Natural killer cell (primary cell): ENCODE measurements around the gene PIM3. TPM values are rescaled to one million over a fixed set of nuclear protein-coding genes. Genes with fewer than 3 reads are reported as not detected.

ENCODE experiments used
- ATAC-seq, 3 donors: fragments of 150-1000 bp in 2 of 3; fragments of 200-7000 bp in 1 of 3; cut with Tn5 transposase; 1 replicate in 1 of 3; 2 replicates in 2 of 3; pipeline ENCODE4 v1.10.0; 2021; ENCODE audit warnings: mild to moderate bottlenecking in 2 of 3, moderate library complexity in 2 of 3
- DNase-seq, 2 donors: peaks; one replicate each; pipeline versions ENCODE4 v3.0.0 to v3.0.0-alpha.2; 2013 to 2021; ENCODE audit warnings: mixed read lengths in 1 of 2
- H3K27ac ChIP-seq: one replicate; pipeline ENCODE4 v1.5.1; 2013; ENCODE audit warnings: mild to moderate bottlenecking, low read length
- H3K27me3 ChIP-seq: one replicate; pipeline ENCODE4 v1.6.1; 2013; ENCODE audit warnings: low read length; ENCODE audit not compliant: control insufficient read depth, insufficient read depth
- H3K36me3 ChIP-seq: one replicate; pipeline ENCODE4 v1.6.1; 2013; ENCODE audit warnings: low read length; ENCODE audit not compliant: control insufficient read depth, insufficient read depth
- H3K4me1 ChIP-seq: one replicate; pipeline ENCODE4 v1.6.1; 2013; ENCODE audit warnings: low read length; ENCODE audit not compliant: control insufficient read depth, insufficient read depth
- H3K4me3 ChIP-seq: one replicate; pipeline ENCODE4 v1.5.1; 2013; ENCODE audit warnings: low read length
- H3K9me3 ChIP-seq: one replicate; pipeline ENCODE4 v1.6.1; 2013; ENCODE audit warnings: low read length; ENCODE audit not compliant: control insufficient read depth, insufficient read depth
- H3K27ac Mint-ChIP-seq, 2 donors: one replicate each; pipeline ENCODE4 v1.8.0; 2022; ENCODE audit warnings: mild to moderate bottlenecking in 2 of 2, mixed read lengths in 2 of 2, moderate library complexity in 1 of 2
- H3K27me3 Mint-ChIP-seq, 2 donors: one replicate each; pipeline ENCODE4 v1.8.0; 2022; ENCODE audit warnings: low read depth in 2 of 2, mixed read lengths in 2 of 2
- H3K36me3 Mint-ChIP-seq: one replicate; pipeline ENCODE4 v1.8.0; 2022; ENCODE audit warnings: mixed read lengths
- H3K4me1 Mint-ChIP-seq, 2 donors: one replicate each; pipeline ENCODE4 v1.8.0; 2022; ENCODE audit warnings: mixed read lengths in 2 of 2
- H3K4me3 Mint-ChIP-seq: one replicate; pipeline ENCODE4 v1.8.0; 2022; ENCODE audit warnings: mild to moderate bottlenecking, moderate library complexity, mixed read lengths
- H3K9me3 Mint-ChIP-seq, 2 donors: one replicate each; pipeline ENCODE4 v1.8.0; 2022; ENCODE audit warnings: mixed read lengths in 2 of 2
- CTCF ChIP-seq: fragments of 200-600 bp; IDR thresholded peaks from one replicate; pipeline ENCODE4 v1.8.0; 2022; ENCODE audit warnings: antibody characterized with exemption
- WGBS: methylation state at CpG from one replicate; pipeline ENCODE4 v1.1.7; 2013; ENCODE audit warnings: missing lambda C conversion rate; ENCODE audit not compliant: insufficient coverage; 5-methylcytosine and 5-hydroxymethylcytosine counted together
- intact Hi-C: fragments of 100-400 bp; cut with micrococcal nuclease; formaldehyde crosslinking; loops from one replicate; pipeline ENCODE4 v1.14.2; 2022
- total RNA-seq, 4 donors: library from RNA; stranded (reverse); fragments of 120-200 nt in 1 of 4; gene quantifications; one replicate each; pipeline versions ENCODE4 v1.2.3 to v1.2.4, GENCODE V29; 2013 to 2022

Gene PIM3
- total RNA-seq, 3 donors from 2014 or later (not counting 1 experiment from before 2014, with no cell fraction given), result 107 to 130 (median 129) TPM

DNA sequence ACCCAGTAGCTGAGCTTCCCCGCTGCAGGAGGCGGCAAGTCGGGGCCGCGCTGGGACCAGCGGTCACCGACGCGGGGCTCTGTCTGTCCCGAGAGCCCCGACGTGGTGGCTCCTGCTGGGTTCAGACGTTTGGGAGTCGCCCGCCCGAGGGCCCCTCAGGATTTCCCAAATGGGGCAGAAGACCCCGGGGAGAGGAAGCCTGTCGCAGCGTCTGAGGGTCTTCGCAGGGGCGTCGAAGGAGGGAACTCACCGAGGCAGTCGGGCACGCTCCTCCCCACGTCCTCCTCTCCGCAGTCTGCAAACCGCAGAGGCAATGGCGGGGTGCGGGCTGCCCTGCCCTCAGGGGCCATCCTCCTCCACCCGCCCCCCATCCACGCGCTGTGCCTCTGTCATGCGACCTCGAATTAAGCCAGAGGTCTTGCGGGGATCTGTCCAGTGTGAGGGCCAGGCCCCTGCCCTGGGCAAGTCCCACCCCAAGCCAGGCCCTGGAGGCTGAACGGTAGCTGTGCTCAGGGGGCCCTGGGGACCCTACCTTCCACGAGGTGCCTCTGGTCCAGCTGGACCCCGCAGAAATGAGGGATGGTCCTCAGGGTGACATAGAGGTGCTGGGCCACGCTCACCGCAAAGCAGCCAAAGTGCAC is 39.5 kb downstream of the PIM3 start:
- H3K4me3 Mint-ChIP-seq, result no peak overlapping the region
- ATAC-seq, result no peak
- H3K27me3 Mint-ChIP-seq, result peaks cover 0 to 8% of the 10 kb centered on the region in 2 donors
- peaks cover 10% of the 10 kb centered on the region for H3K27me3 ChIP-seq
- H3K27ac ChIP-seq, result no peak overlapping the region
- H3K36me3 Mint-ChIP-seq, result no peaks in the 10 kb centered on the region
- no peak for DNase-seq
- no peak overlapping the region for H3K27ac Mint-ChIP-seq
- peaks cover 0 to 5% of the 10 kb centered on the region in 2 donors for H3K4me1 Mint-ChIP-seq
- H3K9me3 Mint-ChIP-seq, result no peaks in the 10 kb centered on the region
- peaks cover 11% of the 10 kb centered on the region for H3K4me1 ChIP-seq
- 42% methylated on average over 41 of the region's 41 CpGs for WGBS
- H3K4me3 ChIP-seq, result no peak overlapping the region
- H3K9me3 ChIP-seq, result no peaks in the 10 kb centered on the region
- TF ChIP-seq CTCF, result no peak
- no peaks in the 10 kb centered on the region for H3K36me3 ChIP-seq
- intact Hi-C loops, result no loop called here

- ATAC-seq (no peak), DNase-seq (no peak)
- no peaks in the 10 kb centered on the region for H3K36me3 ChIP-seq
- peaks cover 11% of the 10 kb centered on the region for H3K4me1 ChIP-seq
- no peak for TF ChIP-seq CTCF
- H3K27ac Mint-ChIP-seq, result no peak overlapping the region
- H3K9me3 ChIP-seq, result no peaks in the 10 kb centered on the region
- no peak overlapping the region for H3K27ac ChIP-seq
- peaks cover 10% of the 10 kb centered on the region for H3K27me3 ChIP-seq
- H3K4me3 Mint-ChIP-seq, result no peak overlapping the region
- H3K9me3 Mint-ChIP-seq, result no peaks in the 10 kb centered on the region
- H3K36me3 Mint-ChIP-seq, result no peaks in the 10 kb centered on the region
- H3K27me3 Mint-ChIP-seq, result peaks cover 0 to 10% of the 10 kb centered on the region in 2 donors
- intact Hi-C loops, result no loop called here
- no peak overlapping the region for H3K4me3 ChIP-seq
- whole genome bisulfite sequencing, result 94% methylated on average over 32 of the region's 32 CpGs
- H3K4me1 Mint-ChIP-seq, result peaks cover 0 to 5% of the 10 kb centered on the region in 2 donors
These were observed 40.2 kb downstream of the PIM3 start for GRCh38 chr22:50000587-50001387.

- Mint-ChIP-seq H3K27ac (no peak overlapping the region), H3K4me3 (no peak overlapping the region), H3K9me3 (no peaks in the 10 kb centered on the region), H3K27me3 (peaks cover 0 to 10% of the 10 kb centered on the region in 2 donors), H3K36me3 (no peaks in the 10 kb centered on the region), H3K4me1 (peaks cover 0 to 5% of the 10 kb centered on the region in 2 donors)
- Histone ChIP-seq H3K27ac (no peak overlapping the region), H3K4me3 (no peak overlapping the region), H3K27me3 (peaks cover 10% of the 10 kb centered on the region), H3K4me1 (peaks cover 11% of the 10 kb centered on the region), H3K9me3 (no peaks in the 10 kb centered on the region), H3K36me3 (no peaks in the 10 kb centered on the region)
- intact Hi-C loops, result no loop called here
- WGBS, result 86% methylated on average over 16 of the region's 16 CpGs
- ATAC-seq (no peak), DNase-seq (no peak)
- no peak for TF ChIP-seq CTCF
These were observed 41.0 kb downstream of the PIM3 start for GRCh38 chr22:50001388-50002231.
